ENCODE results near the gene AGBL4.

DNA sequence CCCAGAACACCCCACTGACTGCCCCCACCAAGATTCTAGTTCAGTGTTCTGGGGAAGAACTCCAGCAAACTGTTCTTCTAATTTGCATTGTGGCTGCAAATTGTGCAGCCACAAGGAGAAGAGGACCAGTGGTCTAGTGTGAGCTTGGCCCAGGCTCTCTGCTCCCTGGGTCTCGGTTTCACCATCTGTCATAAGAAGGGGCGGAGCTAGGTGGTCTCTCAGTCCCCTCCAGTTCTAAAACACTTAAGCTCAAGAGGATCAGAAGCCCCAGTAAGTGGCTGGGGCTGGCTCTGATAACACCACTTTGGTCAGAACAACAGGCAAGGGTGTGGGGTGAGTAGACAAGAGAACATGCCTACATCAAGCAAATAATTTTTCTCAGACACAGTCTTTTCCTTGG is 1346.9 kb downstream of the AGBL4 start:
- TF ChIP-seq ZNF703 (CRISPR knock-in tag; IDR thresholded peaks at IDR 0.05; ENCODE audit: borderline replicate concordance) (no peak), ZKSCAN1 (IDR thresholded peaks at IDR 0.05; ENCODE audit: low read length) (no peak), ZFAT (CRISPR knock-in tag; conservative IDR thresholded peaks at IDR 0.05) (no peak)
- TF ChIP-seq, protein P1, sequence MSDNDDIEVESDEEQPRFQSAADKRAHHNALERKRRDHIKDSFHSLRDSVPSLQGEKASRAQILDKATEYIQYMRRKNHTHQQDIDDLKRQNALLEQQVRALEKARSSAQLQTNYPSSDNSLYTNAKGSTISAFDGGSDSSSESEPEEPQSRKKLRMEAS (IDR thresholded peaks at IDR 0.05): no peak
